Suprapubic skin (tissue), 4 donors: ENCODE data around the gene CNFN. TPM values are rescaled to one million over a fixed set of nuclear protein-coding genes. Genes with fewer than 3 reads are reported as not detected.

Experiments
- DNase-seq, 2 donors: peaks; one replicate each; pipeline ENCODE4 v3.0.0-alpha.2; 2019; ENCODE audit warnings: low spot score in 2 of 2
- H3K27ac ChIP-seq: fragments of 200-600 bp; sonication (generic); one replicate; pipeline ENCODE4 v1.5.1; 2019
- H3K27me3 ChIP-seq: fragments of 200-600 bp; sonication (generic); one replicate; pipeline ENCODE4 v1.5.1; 2019
- H3K36me3 ChIP-seq: fragments of 200-600 bp; sonication (generic); one replicate; pipeline ENCODE4 v1.5.1; 2019
- H3K4me1 ChIP-seq: fragments of 200-600 bp; sonication (generic); one replicate; pipeline ENCODE4 v1.5.1; 2019
- H3K4me3 ChIP-seq: fragments of 200-600 bp; sonication (generic); one replicate; pipeline ENCODE4 v1.5.1; 2019; ENCODE audit warnings: mild to moderate bottlenecking
- H3K9me3 ChIP-seq: fragments of 200-600 bp; sonication (generic); one replicate; pipeline ENCODE4 v1.5.1; 2019
- CTCF ChIP-seq, 2 donors: fragments of 200-600 bp in 1 of 2; fragments of 450-650 bp in 1 of 2; sonication (generic) in 1 of 2; IDR thresholded peaks; one replicate each; pipeline ENCODE4 v1.5.1; 2016 to 2019; ENCODE audit warnings: antibody characterized with exemption in 2 of 2, mild to moderate bottlenecking in 1 of 2, moderate library complexity in 1 of 2
- EP300 ChIP-seq: sonication (generic); formaldehyde crosslinking; IDR thresholded peaks from one replicate; pipeline ENCODE4 v1.6.1; 2017; ENCODE audit warnings: antibody characterized with exemption
- POLR2A ChIP-seq, 2 donors: fragments of 450-650 bp; IDR thresholded peaks; one replicate each; pipeline ENCODE4 v1.6.1; 2017; ENCODE audit warnings: antibody characterized with exemption in 2 of 2, mild to moderate bottlenecking in 2 of 2, moderate library complexity in 2 of 2
- POLR2AphosphoS5 ChIP-seq, 3 donors: sonication (generic); formaldehyde crosslinking; IDR thresholded peaks; one replicate each; pipeline ENCODE4 v1.6.1; 2017; ENCODE audit warnings: antibody characterized with exemption in 3 of 3
- WGBS: methylation state at CpG from one replicate; pipeline ENCODE4 v1.1.5; 2018; 5-methylcytosine and 5-hydroxymethylcytosine counted together
- total RNA-seq, 4 donors: library from RNA; depleted of rRNA; stranded (reverse); fragments of >200 nt; gene quantifications; one replicate each; pipeline ENCODE4 v1.1.0, GENCODE V29; 2016

The CNFN gene
- total RNA-seq, 4 donors from 2014 or later: 52.9 to 364 (median 353) TPM

- whole genome bisulfite sequencing: 4% methylated on average over 30 of the region's 42 CpGs
- Histone ChIP-seq H3K4me3 (peak overlapping the region; percentile 47), H3K9me3 (no peaks in the 10 kb centered on the region), H3K4me1 (peaks cover 20% of the 10 kb centered on the region), H3K27me3 (no peaks in the 10 kb centered on the region), H3K27ac (peak overlapping the region; percentile 85), H3K36me3 (no peaks in the 10 kb centered on the region)
- TF ChIP-seq EP300 (no peak), POLR2A (IDR thresholded peaks at IDR 0.05) (peak in 1 of 2 donors; percentile 10), CTCF (IDR thresholded peaks at IDR 0.05) (no peak), POLR2AphosphoS5 (IDR thresholded peaks at IDR 0.05) (peak in 1 of 3 donors; percentile 50)
- DNase-seq: peak; percentile 99
Observed at GRCh38 chr19:42396381-42397262, 6.5 kb upstream of the CNFN start.

- Histone ChIP-seq H3K27me3 (peaks cover 9% of the 10 kb centered on the region), H3K9me3 (no peaks in the 10 kb centered on the region), H3K4me1 (peaks cover 12% of the 10 kb centered on the region), H3K36me3 (no peaks in the 10 kb centered on the region), H3K27ac (no peak overlapping the region), H3K4me3 (no peak overlapping the region)
- DNase-seq: no peak
- 80% methylated on average over 8 of the region's 8 CpGs for WGBS
- TF ChIP-seq CTCF (IDR thresholded peaks at IDR 0.05) (no peak), POLR2A (IDR thresholded peaks at IDR 0.05) (no peak), EP300 (no peak), POLR2AphosphoS5 (IDR thresholded peaks at IDR 0.05) (no peak)
Observed at GRCh38 chr19:42394751-42395150, 4.7 kb upstream of the CNFN start.

GRCh38 chr19:42392165-42392564 is 2.1 kb upstream of the CNFN start:
- H3K4me1 ChIP-seq: peaks cover 5% of the 10 kb centered on the region
- H3K36me3 ChIP-seq: no peaks in the 10 kb centered on the region
- no peak for TF ChIP-seq EP300
- no peak for TF ChIP-seq POLR2AphosphoS5 (IDR thresholded peaks at IDR 0.05)
- H3K4me3 ChIP-seq: no peak overlapping the region
- H3K27ac ChIP-seq: peak overlapping the region; percentile 5
- H3K9me3 ChIP-seq: no peaks in the 10 kb centered on the region
- DNase-seq: no peak
- H3K27me3 ChIP-seq: peaks cover 21% of the 10 kb centered on the region
- WGBS: 80% methylated on average over 4 of the region's 4 CpGs

- no peaks in the 10 kb centered on the region for H3K36me3 ChIP-seq
- H3K27me3 ChIP-seq: peaks cover 21% of the 10 kb centered on the region
- DNase-seq: no peak
- WGBS: 67% methylated on average over 20 of the region's 20 CpGs
- TF ChIP-seq POLR2AphosphoS5 (IDR thresholded peaks at IDR 0.05): no peak
- TF ChIP-seq EP300: no peak
- TF ChIP-seq POLR2A (IDR thresholded peaks at IDR 0.05): no peak
- TF ChIP-seq CTCF (IDR thresholded peaks at IDR 0.05): no peak
- H3K4me3 ChIP-seq: no peak overlapping the region
- no peaks in the 10 kb centered on the region for H3K9me3 ChIP-seq
- peaks cover 11% of the 10 kb centered on the region for H3K4me1 ChIP-seq
- H3K27ac ChIP-seq: no peak overlapping the region
Observed at GRCh38 chr19:42388851-42389489, 1.1 kb downstream of the CNFN start.

- peaks cover 28% of the 10 kb centered on the region for H3K27me3 ChIP-seq
- peak overlapping the region; percentile 49 for H3K4me3 ChIP-seq
- H3K27ac ChIP-seq: peak overlapping the region; percentile 54
- TF ChIP-seq POLR2A (IDR thresholded peaks at IDR 0.05) (no peak), CTCF (IDR thresholded peaks at IDR 0.05) (peak; percentile 10 to 60)
- no peaks in the 10 kb centered on the region for H3K36me3 ChIP-seq
- 2% methylated on average over 43 of the region's 48 CpGs for WGBS
- DNase-seq: peak in 1 of 2 donors; percentile 79
- H3K4me1 ChIP-seq: peaks cover 11% of the 10 kb centered on the region
- no peaks in the 10 kb centered on the region for H3K9me3 ChIP-seq
Observed at GRCh38 chr19:42386974-42387707, 3.0 kb downstream of the CNFN start.
